ENCODE data around the gene ADGRG2.

Gene ADGRG2

GRCh38 chrX:19121898-19122640 lies at the start of gene ADGRG2:
Gene ADGRG2, minus strand, starts transcription at chrX:19122468. Its CDS starts 53,634 bp downstream, at chrX:19068834.
- no peak within 1 kb of the TSS for H3K4me3 ChIP-seq (replicated peaks; ENCODE audit: low read depth, low read length)
- DNase-seq (ENCODE audit: extremely low read depth, low read depth), result no peak

GRCh38 chrX:19168609-19169008 lies 46.3 kb upstream of the ADGRG2 start:
- no peak for TF ChIP-seq CTCF (IDR thresholded peaks at IDR 0.05; ENCODE audit: low read depth, low read length, missing control alignments)
- no peak for DNase-seq (ENCODE audit: extremely low read depth, low read depth)

More at GRCh38 chrX:19121898-19122640, at the start of gene ADGRG2:
- TF ChIP-seq CTCF (IDR thresholded peaks at IDR 0.05; ENCODE audit: low read depth, low read length, missing control alignments), result no peak

GRCh38 chrX:19162851-19163250 lies 40.6 kb upstream of the ADGRG2 start:
- no peak for TF ChIP-seq CTCF (IDR thresholded peaks at IDR 0.05; ENCODE audit: low read depth, low read length, missing control alignments)
- no peak overlapping the region for H3K4me3 ChIP-seq (replicated peaks; ENCODE audit: low read depth, low read length)
- DNase-seq (ENCODE audit: extremely low read depth, low read depth), result no peak

More at GRCh38 chrX:19168609-19169008, 46.3 kb upstream of the ADGRG2 start:
- no peak overlapping the region for H3K4me3 ChIP-seq (replicated peaks; ENCODE audit: low read depth, low read length)

- TF ChIP-seq CTCF (IDR thresholded peaks at IDR 0.05; ENCODE audit: low read depth, low read length, missing control alignments), result no peak
- H3K4me3 ChIP-seq (replicated peaks; ENCODE audit: low read depth, low read length), result no peak overlapping the region
- DNase-seq (ENCODE audit: extremely low read depth, low read depth), result no peak
These were observed 33.9 kb upstream of the ADGRG2 start for GRCh38 chrX:19156186-19156585.

GRCh38 chrX:19152762-19153161 lies 30.5 kb upstream of the ADGRG2 start:
- no peak overlapping the region for H3K4me3 ChIP-seq (replicated peaks; ENCODE audit: low read depth, low read length)
- no peak for TF ChIP-seq CTCF (IDR thresholded peaks at IDR 0.05; ENCODE audit: low read depth, low read length, missing control alignments)
- no peak for DNase-seq (ENCODE audit: extremely low read depth, low read depth)

GRCh38 chrX:19137067-19137466 lies 14.8 kb upstream of the ADGRG2 start:
- no peak overlapping the region for H3K4me3 ChIP-seq (replicated peaks; ENCODE audit: low read depth, low read length)
- DNase-seq (ENCODE audit: extremely low read depth, low read depth), result no peak
- TF ChIP-seq CTCF (IDR thresholded peaks at IDR 0.05; ENCODE audit: low read depth, low read length, missing control alignments), result no peak
